ENCODE data around the gene GCN1.
A peak's percentile ranks its signal among the peaks of the same experiment; 100 is the strongest.

- peak in 1 of 3 donors; percentile 8 for TF ChIP-seq POLR2AphosphoS5 (IDR thresholded peaks at IDR 0.05)
- no peak for TF ChIP-seq CTCF (IDR thresholded peaks at IDR 0.05 in 8 of 11, conservative IDR thresholded peaks at IDR 0.05 in 3 of 11)
- no peak for TF ChIP-seq POLR2A (IDR thresholded peaks at IDR 0.05)
Measured at GRCh38 chr12:120140603-120141002, 53.9 kb downstream of the GCN1 start.

Data from spleen (tissue), 7 donors.